Ovary (tissue), 3 donors: ENCODE measurements around the gene UHRF1.

ENCODE experiments used
- EP300 ChIP-seq: sonication (generic); formaldehyde crosslinking; IDR thresholded peaks from one replicate; pipeline ENCODE4 v1.6.1; 2017; ENCODE audit warnings: antibody characterized with exemption
- POLR2A ChIP-seq: fragments of 450-650 bp; IDR thresholded peaks from one replicate; pipeline ENCODE4 v1.6.1; 2017; ENCODE audit warnings: antibody characterized with exemption, mild to moderate bottlenecking, moderate library complexity
- TF ChIP-seq, protein P1 (sequence below), 3 donors: fragments of 450-650 bp in 2 of 3; fragments of 200-600 bp in 1 of 3; IDR thresholded peaks; one replicate each; pipeline versions ENCODE4 v1.5.1 to v1.8.0; 2016 to 2022; ENCODE audit warnings: antibody characterized with exemption in 3 of 3, mild to moderate bottlenecking in 1 of 3
- donor health status: DM: no; HTN: no; CAD: no.

DNA sequence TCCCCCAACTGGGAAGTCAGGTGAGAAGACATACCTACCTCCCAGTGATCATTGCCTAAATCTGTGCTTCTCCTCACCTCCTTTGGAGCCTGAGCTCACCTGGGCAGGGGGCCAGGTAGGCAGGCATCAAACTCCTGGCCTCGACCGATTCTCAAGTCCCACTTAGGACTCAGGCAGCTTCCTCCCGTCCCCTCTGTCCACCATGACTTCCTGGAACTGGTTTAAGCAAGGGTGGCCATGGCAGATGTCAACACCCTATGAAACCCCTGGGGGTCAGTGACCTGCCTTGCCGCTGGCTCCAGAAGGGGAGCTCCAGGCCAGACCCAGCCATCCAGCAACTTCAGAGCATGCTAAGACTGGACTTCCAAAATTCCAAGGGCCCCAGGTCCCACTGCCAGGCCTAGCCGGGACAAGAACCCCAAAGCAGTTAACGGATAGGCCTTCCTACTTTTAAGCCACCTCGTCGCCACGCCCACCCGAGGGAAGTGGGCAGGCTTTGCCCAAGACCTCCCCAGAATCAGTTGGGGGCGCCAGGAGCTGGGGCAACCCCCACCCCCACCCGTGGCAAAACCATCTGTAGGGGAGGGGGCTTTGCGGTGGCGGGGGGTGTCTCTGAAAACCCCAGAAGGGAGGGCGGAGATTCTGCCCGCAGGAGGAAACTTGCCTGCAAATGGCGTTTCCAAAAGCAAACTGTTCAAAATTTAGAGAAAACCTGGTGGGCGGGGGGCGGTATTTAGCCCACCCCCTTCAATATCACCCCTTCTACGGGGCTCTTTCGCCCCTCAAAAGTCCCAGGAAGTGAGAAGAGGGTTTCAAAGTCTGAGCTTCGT, 42.5 kb upstream of the UHRF1 start:
- TF ChIP-seq EP300: no peak
- TF ChIP-seq, protein P1, sequence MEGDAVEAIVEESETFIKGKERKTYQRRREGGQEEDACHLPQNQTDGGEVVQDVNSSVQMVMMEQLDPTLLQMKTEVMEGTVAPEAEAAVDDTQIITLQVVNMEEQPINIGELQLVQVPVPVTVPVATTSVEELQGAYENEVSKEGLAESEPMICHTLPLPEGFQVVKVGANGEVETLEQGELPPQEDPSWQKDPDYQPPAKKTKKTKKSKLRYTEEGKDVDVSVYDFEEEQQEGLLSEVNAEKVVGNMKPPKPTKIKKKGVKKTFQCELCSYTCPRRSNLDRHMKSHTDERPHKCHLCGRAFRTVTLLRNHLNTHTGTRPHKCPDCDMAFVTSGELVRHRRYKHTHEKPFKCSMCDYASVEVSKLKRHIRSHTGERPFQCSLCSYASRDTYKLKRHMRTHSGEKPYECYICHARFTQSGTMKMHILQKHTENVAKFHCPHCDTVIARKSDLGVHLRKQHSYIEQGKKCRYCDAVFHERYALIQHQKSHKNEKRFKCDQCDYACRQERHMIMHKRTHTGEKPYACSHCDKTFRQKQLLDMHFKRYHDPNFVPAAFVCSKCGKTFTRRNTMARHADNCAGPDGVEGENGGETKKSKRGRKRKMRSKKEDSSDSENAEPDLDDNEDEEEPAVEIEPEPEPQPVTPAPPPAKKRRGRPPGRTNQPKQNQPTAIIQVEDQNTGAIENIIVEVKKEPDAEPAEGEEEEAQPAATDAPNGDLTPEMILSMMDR (IDR thresholded peaks at IDR 0.05): no peak
- TF ChIP-seq POLR2A: no peak
